Daoy (cell line): ENCODE data around the gene NDUFB7. TPM values are rescaled to one million over a fixed set of nuclear protein-coding genes. Genes with fewer than 3 reads are reported as not detected.
"Not testable (repeated sequence)": the region's sequence is repeated elsewhere in the genome, so short reads cannot be mapped to it uniquely, and the experiment has no call there.

Source experiments
- DNase-seq: peaks from one replicate; pipeline ENCODE4 v3.0.0-alpha.2; 2015; ENCODE audit warnings: low read depth
- total RNA-seq: library from RNA; depleted of rRNA; stranded (reverse); fragments of >200 nt; shearing (Covaris generic); gene quantifications from 2 replicates; pipeline ENCODE4 v1.2.3, GENCODE V29; 2014; rRNA removed

Gene NDUFB7
- total RNA-seq: 388 and 435 TPM in 2 replicates

GRCh38 chr19:14571695-14572490 lies at the start of gene NDUFB7:
NDUFB7 (minus strand) TSS chr19:14572066; CDS start chr19:14572000, 66 bp downstream.
- DNase-seq: peak; percentile 98

- DNase-seq: no peak
These were observed 47.5 kb upstream of the NDUFB7 start for GRCh38 chr19:14619404-14619803.

GRCh38 chr19:14616407-14616806 lies 44.5 kb upstream of the NDUFB7 start:
- DNase-seq: no peak

- DNase-seq: no peak
These were observed 43.8 kb upstream of the NDUFB7 start for GRCh38 chr19:14615623-14616022.

GRCh38 chr19:14614099-14614412 lies 42.2 kb upstream of the NDUFB7 start:
- DNase-seq: no peak

GRCh38 chr19:14613399-14614098 lies 41.7 kb upstream of the NDUFB7 start:
- not testable (repeated sequence) for DNase-seq

- no peak for DNase-seq
These were observed 40.8 kb upstream of the NDUFB7 start for GRCh38 chr19:14612657-14613056.

GRCh38 chr19:14612242-14612641 lies 40.4 kb upstream of the NDUFB7 start:
- not testable (repeated sequence) for DNase-seq

- DNase-seq: no peak
These were observed 39.2 kb upstream of the NDUFB7 start for GRCh38 chr19:14611051-14611450.

GRCh38 chr19:14606627-14607026 lies 34.8 kb upstream of the NDUFB7 start:
- no peak for DNase-seq

GRCh38 chr19:14603990-14604387 lies 32.1 kb upstream of the NDUFB7 start:
- no peak for DNase-seq

GRCh38 chr19:14599548-14600147 lies 27.8 kb upstream of the NDUFB7 start:
- DNase-seq: no peak

- DNase-seq: no peak
These were observed 23.7 kb upstream of the NDUFB7 start for GRCh38 chr19:14595558-14595957.

- DNase-seq: not testable (repeated sequence)
These were observed 17.6 kb upstream of the NDUFB7 start for GRCh38 chr19:14589433-14589832.

GRCh38 chr19:14585187-14585586 lies 13.3 kb upstream of the NDUFB7 start:
- DNase-seq: peak; percentile 61

GRCh38 chr19:14584372-14584771 lies 12.5 kb upstream of the NDUFB7 start:
- DNase-seq: not testable (repeated sequence)

GRCh38 chr19:14582894-14583340 lies 11.1 kb upstream of the NDUFB7 start, which contains the start of gene CLEC17A:
CLEC17A (plus strand) TSS chr19:14583084; CDS start chr19:14583161, 77 bp downstream.
- no peak for DNase-seq

- DNase-seq: no peak
These were observed 8.9 kb upstream of the NDUFB7 start for GRCh38 chr19:14580623-14581237.

GRCh38 chr19:14577885-14578427 lies 6.1 kb upstream of the NDUFB7 start:
- no peak for DNase-seq

- no peak for DNase-seq
These were observed 5.4 kb upstream of the NDUFB7 start for GRCh38 chr19:14577264-14577663.

GRCh38 chr19:14576363-14576762 lies 4.5 kb upstream of the NDUFB7 start:
- no peak for DNase-seq
